Astrocyte (in vitro differentiated cells and primary cell): ENCODE data around the gene EPHA6.

ENCODE experiments used
- EZH2 ChIP-seq: IDR thresholded peaks from 2 replicates; pipeline ENCODE4 v1.6.1; 2012; ENCODE audit warnings: mild to moderate bottlenecking, low read length, inconsistent platforms; ENCODE audit not compliant: insufficient read depth
- TF ChIP-seq, protein P1 (sequence below): IDR thresholded peaks from 2 replicates; pipeline ENCODE4 v1.5.1; 2011; ENCODE audit warnings: low read depth, mild to moderate bottlenecking, inconsistent platforms, low read length, moderate library complexity; ENCODE audit not compliant: insufficient read depth

- TF ChIP-seq, protein P1, sequence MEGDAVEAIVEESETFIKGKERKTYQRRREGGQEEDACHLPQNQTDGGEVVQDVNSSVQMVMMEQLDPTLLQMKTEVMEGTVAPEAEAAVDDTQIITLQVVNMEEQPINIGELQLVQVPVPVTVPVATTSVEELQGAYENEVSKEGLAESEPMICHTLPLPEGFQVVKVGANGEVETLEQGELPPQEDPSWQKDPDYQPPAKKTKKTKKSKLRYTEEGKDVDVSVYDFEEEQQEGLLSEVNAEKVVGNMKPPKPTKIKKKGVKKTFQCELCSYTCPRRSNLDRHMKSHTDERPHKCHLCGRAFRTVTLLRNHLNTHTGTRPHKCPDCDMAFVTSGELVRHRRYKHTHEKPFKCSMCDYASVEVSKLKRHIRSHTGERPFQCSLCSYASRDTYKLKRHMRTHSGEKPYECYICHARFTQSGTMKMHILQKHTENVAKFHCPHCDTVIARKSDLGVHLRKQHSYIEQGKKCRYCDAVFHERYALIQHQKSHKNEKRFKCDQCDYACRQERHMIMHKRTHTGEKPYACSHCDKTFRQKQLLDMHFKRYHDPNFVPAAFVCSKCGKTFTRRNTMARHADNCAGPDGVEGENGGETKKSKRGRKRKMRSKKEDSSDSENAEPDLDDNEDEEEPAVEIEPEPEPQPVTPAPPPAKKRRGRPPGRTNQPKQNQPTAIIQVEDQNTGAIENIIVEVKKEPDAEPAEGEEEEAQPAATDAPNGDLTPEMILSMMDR: no peak
- no peak for TF ChIP-seq EZH2
Observed at GRCh38 chr3:97125902-97126499, 311.6 kb downstream of the EPHA6 start.
